HEK293T (cell line): Measurements from ENCODE around the gene CUL2.

Experiments used
- BHLHE40 ChIP-seq: fragments of 450-650 bp; IDR thresholded peaks from 2 replicates; pipeline ENCODE4 v1.6.1; 2016; ENCODE audit warnings: mild to moderate bottlenecking, moderate library complexity, borderline replicate concordance
- FOXM1 ChIP-seq: fragments of 450-650 bp; IDR thresholded peaks from 2 replicates; pipeline ENCODE4 v1.6.1; 2017; ENCODE audit warnings: mild to moderate bottlenecking, borderline replicate concordance

DNA sequence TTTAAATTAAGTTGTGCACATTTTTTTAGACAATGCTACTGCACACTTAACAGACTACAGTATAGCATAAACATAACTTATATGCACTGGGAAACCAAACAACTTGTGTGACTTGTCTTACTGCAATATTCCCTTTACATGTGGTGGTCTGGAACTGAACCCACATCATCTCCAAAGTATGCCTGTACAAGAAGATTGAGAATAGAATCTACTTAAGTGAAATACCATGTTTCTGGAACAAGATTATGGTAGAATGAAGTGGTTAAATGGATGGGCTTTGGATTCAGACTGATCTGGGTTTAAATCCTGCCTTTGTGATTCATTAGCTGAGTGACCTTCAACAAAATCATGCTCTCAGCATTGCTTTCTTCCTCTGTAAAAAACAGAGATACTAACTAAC lies 30.7 kb downstream of the CUL2 start:
- TF ChIP-seq BHLHE40: no peak
- TF ChIP-seq FOXM1: no peak
